GM13977 (cell line): ENCODE measurements around the gene PIRT.

Source experiments
- DNase-seq: peaks from one replicate; pipeline ENCODE4 v3.0.0; 2012; ENCODE audit warnings: low spot score
- in situ Hi-C: fragments of 300-500 bp; cut with MboI; formaldehyde crosslinking; loops from one replicate; pipeline ENCODE4 v1.12.0; 2022; ENCODE audit warnings: low sequenced_read_pairs, low pct_unique_long_range_greater_than_20kb, mixed read lengths, inconsistent platforms; ENCODE audit not compliant: unreplicated experiment
- TF ChIP-seq, protein P1 (sequence below): IDR thresholded peaks from 2 replicates; pipeline ENCODE4 v1.5.1; 2012; ENCODE audit warnings: mild to moderate bottlenecking, control low read depth; ENCODE audit not compliant: insufficient read depth; ENCODE audit errors: extremely low read depth, missing control alignments

PIRT gene

DNA sequence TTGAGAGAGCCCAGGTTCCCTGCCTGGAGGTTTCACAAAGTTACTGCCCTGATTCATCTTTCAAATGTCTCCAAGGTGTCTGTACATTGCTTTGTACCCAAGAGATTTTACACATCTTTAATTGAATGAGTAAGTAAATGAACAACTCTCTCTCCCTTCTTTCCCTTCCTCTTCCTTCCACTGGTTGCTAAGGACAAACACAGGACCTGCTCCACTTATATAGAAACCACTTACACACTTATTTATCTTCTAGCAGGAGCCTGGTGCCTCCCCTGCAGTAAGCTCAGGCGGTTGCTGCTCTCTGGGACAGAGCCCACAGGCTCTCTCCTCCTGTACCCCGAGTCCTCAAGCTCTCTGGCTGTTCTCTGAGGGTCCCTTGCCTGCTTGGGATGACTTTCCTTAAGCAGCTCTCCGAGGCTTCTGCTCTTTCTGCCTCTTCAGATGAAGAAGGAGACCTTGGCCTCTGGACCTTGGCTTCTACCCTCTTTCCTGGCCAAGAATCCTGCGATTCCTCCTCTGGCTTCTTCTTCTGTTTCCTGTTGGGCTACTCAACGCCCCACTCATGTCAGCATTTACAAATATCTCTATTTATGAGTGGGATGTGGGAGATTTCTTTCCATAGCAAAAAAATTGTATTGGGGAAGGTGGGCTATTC, 9.9 kb downstream of the PIRT start:
- DNase-seq: no peak
- TF ChIP-seq, protein P1, sequence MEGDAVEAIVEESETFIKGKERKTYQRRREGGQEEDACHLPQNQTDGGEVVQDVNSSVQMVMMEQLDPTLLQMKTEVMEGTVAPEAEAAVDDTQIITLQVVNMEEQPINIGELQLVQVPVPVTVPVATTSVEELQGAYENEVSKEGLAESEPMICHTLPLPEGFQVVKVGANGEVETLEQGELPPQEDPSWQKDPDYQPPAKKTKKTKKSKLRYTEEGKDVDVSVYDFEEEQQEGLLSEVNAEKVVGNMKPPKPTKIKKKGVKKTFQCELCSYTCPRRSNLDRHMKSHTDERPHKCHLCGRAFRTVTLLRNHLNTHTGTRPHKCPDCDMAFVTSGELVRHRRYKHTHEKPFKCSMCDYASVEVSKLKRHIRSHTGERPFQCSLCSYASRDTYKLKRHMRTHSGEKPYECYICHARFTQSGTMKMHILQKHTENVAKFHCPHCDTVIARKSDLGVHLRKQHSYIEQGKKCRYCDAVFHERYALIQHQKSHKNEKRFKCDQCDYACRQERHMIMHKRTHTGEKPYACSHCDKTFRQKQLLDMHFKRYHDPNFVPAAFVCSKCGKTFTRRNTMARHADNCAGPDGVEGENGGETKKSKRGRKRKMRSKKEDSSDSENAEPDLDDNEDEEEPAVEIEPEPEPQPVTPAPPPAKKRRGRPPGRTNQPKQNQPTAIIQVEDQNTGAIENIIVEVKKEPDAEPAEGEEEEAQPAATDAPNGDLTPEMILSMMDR: no peak
- in situ Hi-C loops: no loop called here

DNA sequence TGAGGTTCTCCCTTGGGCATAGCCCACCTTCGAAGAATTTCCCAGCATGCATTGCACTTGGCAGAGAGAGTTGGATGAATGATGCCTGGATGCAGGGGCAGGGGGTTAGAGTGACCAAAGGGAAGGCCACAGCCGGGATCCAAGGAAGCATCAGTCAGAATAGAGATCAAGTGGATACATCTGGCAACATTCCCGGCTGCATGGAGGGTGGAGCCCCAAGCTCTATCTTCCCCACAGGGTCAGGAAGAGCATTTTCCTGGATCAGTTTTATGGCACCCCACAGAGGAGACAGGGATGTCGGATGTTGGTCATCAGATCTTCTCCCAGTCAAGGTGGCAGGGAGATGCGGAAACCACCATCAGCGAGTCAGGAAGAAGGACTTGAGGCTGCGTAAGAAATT, 13.0 kb downstream of the PIRT start:
- DNase-seq: no peak
- in situ Hi-C loops: no loop called here
- TF ChIP-seq, protein P1: no peak

DNA sequence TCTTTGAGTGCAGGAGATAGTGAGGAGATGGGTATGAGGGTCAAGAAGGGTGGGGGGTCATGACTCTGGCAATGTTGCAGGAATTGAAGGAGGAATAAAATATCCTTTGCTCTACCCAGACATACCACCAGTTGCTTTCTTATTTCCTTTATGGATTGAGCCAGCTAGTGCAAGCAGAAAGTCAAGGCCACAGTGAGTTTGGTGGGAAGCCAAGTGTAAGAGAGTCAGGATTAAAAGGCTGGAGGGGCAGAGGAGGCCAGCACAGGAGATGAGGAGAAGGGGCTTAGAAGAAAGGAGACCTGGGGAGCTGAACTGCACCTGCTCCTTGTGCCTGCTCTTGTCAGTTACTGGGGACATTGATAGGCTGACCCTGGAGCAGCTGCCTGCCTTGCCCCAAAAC, 16.1 kb downstream of the PIRT start:
- TF ChIP-seq, protein P1: no peak
- no peak for DNase-seq
- in situ Hi-C loops: no loop called here

DNA sequence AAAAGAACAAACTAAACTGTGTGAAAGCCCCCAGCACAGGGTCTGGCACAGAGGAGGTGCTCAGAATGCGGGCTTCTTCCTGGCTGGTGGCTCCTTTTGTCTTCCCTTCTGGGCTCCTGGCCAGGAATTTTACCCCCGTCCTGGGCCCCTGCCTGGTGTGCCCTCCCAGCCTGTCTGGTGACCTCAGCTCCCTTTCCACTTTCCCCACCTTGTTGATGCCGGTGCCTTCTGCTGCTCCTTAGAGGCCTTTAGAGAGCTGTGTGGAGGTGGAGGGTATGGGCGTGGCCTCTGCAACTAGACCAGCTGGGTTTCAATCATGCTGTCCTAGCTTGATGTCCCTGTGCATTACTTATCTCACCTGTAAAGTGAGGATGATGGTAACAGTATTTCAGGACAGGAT, 16.8 kb downstream of the PIRT start:
- in situ Hi-C loops: no loop called here
- TF ChIP-seq, protein P1: no peak
- DNase-seq: no peak

DNA sequence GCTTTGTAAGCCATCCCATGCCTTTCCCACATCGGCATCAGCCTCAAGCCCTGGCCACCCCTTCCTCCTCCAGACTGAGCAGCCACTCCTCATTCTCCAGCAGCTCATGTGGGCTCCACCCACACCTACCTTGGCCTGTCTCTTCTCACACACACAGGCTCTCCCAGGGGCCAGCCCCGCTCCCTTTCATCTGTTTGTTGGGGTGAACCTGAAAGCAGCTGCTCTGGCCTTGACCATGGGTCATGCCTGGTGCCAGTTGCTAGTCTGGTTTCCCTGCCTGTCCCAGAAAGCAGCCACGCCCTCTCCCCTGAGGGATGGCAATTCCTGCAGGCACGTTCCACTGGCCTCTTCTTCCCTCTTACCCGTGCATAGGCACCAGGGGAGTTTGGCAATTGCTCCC, 22.6 kb downstream of the PIRT start:
- in situ Hi-C loops: no loop called here
- TF ChIP-seq, protein P1: no peak
- DNase-seq: no peak

DNA sequence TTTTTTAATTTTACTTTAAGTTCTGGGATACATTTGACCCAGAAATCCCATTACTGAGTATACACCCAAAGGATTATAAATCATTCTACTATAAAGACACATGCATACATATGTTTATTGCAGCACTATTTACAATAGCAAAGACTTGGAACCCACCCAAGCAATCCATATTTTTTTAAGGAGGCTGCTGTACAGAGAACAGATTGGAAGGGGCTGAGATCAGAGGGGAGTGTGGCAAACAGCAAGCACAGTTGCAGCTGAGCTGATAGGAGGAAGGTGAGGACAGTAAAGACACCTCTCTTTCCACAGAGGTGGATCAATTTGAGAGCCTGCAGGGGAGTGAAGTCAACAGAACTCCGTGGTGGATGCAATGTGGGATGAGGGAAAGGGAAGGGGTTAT, 23.8 kb downstream of the PIRT start:
- in situ Hi-C loops: no loop called here
- DNase-seq: no peak
- TF ChIP-seq, protein P1: no peak

DNA sequence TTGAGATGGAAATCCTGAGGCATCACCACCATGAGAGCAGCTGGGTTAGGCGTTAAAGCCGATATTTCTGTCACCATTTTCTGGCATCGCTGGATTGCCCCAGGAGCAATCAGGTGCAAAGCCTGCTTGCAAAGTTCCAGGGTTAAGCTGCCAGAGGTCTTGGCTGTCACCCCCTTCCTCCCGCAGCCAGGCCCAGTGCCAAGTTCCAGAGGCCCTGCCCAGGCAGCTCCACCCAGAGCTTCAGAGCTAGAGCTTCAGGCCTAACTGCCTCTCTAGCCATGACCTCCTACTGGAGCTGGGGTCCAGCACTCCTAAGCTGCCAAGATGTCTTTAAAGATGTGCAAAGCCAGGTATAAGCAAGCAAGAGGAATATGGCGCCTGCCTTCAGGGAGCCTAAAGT, 25.2 kb downstream of the PIRT start:
- TF ChIP-seq, protein P1: no peak
- in situ Hi-C loops: no loop called here
- DNase-seq: no peak
